Activated naive CD4-positive, alpha-beta T cell treated with anti-CD3 and anti-CD28 coated beads, Interleukin-2, amount 10 ng/mL, durations not matched to agents 7 days and 5 days (primary cell): ENCODE measurements around the gene SEPTIN7.
"Not testable (repeated sequence)": the region's sequence is repeated elsewhere in the genome, so short reads cannot be mapped to it uniquely, and the experiment has no call there.

Experiments
- CTCF ChIA-PET: fragments of 350-600 bp; sonication (Branson Sonifier 250); formaldehyde crosslinking; loops from one replicate; lab custom pipeline; 2021; ENCODE audit warnings: antibody characterized with exemption; lab: Charles Lee
- DNase-seq: peaks from one replicate; pipeline ENCODE4 v3.0.0-alpha.2; 2020
- H3K27ac Mint-ChIP-seq: one replicate; pipeline ENCODE4 v1.8.0; 2021; ENCODE audit warnings: mild to moderate bottlenecking, moderate library complexity, mixed read lengths
- H3K27me3 Mint-ChIP-seq: one replicate; pipeline ENCODE4 v1.8.0; 2021; ENCODE audit warnings: mild to moderate bottlenecking, mixed read lengths
- H3K36me3 Mint-ChIP-seq: one replicate; pipeline ENCODE4 v1.8.0; 2021; ENCODE audit warnings: mixed read lengths
- H3K4me1 Mint-ChIP-seq: one replicate; pipeline ENCODE4 v1.8.0; 2021; ENCODE audit warnings: mixed read lengths
- H3K4me3 Mint-ChIP-seq: one replicate; pipeline ENCODE4 v1.8.0; 2021; ENCODE audit warnings: mild to moderate bottlenecking, moderate library complexity, mixed read lengths
- H3K9me3 Mint-ChIP-seq: one replicate; pipeline ENCODE4 v1.8.0; 2021; ENCODE audit warnings: mixed read lengths

The SEPTIN7 gene

GRCh38 chr7:35800718-35801391 is at the start of gene SEPTIN7:
TSS of gene SEPTIN7 (plus strand) at chr7:35801057. CDS start at chr7:35801210, 153 bp downstream.
- CTCF ChIA-PET: interaction anchor here (0.8 to 1.2 kb wide), 5 partner anchors 9 to 105 kb away, joined by 3 to 4 read pairs (median 3); partner anchors contain the start of gene HERPUD2
- H3K36me3 Mint-ChIP-seq: peaks cover 34% of the 10 kb centered on the region
- no peaks in the 10 kb centered on the region for H3K9me3 Mint-ChIP-seq
- H3K4me3 Mint-ChIP-seq: peak within 1 kb of the TSS; percentile 94
- peaks cover 5% of the 10 kb centered on the region for H3K27me3 Mint-ChIP-seq
- H3K4me1 Mint-ChIP-seq: peaks cover 43% of the 10 kb centered on the region
- peak; percentile 99 for DNase-seq
- H3K27ac Mint-ChIP-seq: peak within 1 kb of the TSS; percentile 98

DNA sequence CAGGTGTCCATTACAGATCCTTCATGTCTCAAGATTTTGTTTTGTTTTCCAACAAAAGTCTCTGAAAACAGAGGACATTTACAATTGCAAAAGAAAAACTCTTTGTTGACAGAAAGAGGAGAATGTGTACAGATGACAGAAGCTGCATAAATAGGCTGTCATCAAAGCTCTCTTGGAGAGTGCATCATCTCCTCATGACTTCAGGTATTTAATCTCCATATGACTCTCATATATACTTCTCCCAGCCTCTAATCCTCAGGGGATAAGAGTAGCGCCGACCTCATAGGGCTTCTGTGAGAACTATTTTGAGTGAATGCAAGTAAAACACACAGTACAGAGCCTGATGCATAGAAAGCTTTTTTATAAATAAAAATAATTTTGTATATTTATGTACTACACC is 48.1 kb upstream of the SEPTIN7 start:
- H3K9me3 Mint-ChIP-seq: no peaks in the 10 kb centered on the region
- H3K4me3 Mint-ChIP-seq: no peak overlapping the region
- no peaks in the 10 kb centered on the region for H3K36me3 Mint-ChIP-seq
- no peak for DNase-seq
- peaks cover 5% of the 10 kb centered on the region for H3K27me3 Mint-ChIP-seq
- no peak overlapping the region for H3K27ac Mint-ChIP-seq
- H3K4me1 Mint-ChIP-seq: no peaks in the 10 kb centered on the region
- CTCF ChIA-PET: interaction anchor here (1.2 kb wide), 1 partner anchor 154 kb away, joined by 3 read pairs; no protein-coding TSS in a partner anchor

- CTCF ChIA-PET: interaction anchor here (0.7 kb wide), 1 partner anchor 407 kb away, joined by 3 read pairs; no protein-coding TSS in a partner anchor
- Mint-ChIP-seq H3K27me3 (peaks cover 5% of the 10 kb centered on the region), H3K4me3 (no peak overlapping the region)
Measured at GRCh38 chr7:35753761-35754603, 46.9 kb upstream of the SEPTIN7 start.

GRCh38 chr7:35754741-35755140 is 46.1 kb upstream of the SEPTIN7 start:
- Mint-ChIP-seq H3K27ac (no peak overlapping the region), H3K27me3 (peaks cover 5% of the 10 kb centered on the region), H3K4me1 (no peaks in the 10 kb centered on the region), H3K36me3 (no peaks in the 10 kb centered on the region), H3K4me3 (no peak overlapping the region), H3K9me3 (no peaks in the 10 kb centered on the region)
- CTCF ChIA-PET: no interaction called here
- no peak for DNase-seq

More at GRCh38 chr7:35753761-35754603, 46.9 kb upstream of the SEPTIN7 start:
- Mint-ChIP-seq H3K36me3 (no peaks in the 10 kb centered on the region), H3K9me3 (no peaks in the 10 kb centered on the region), H3K27ac (no peak overlapping the region), H3K4me1 (no peaks in the 10 kb centered on the region)
- no peak for DNase-seq

DNA sequence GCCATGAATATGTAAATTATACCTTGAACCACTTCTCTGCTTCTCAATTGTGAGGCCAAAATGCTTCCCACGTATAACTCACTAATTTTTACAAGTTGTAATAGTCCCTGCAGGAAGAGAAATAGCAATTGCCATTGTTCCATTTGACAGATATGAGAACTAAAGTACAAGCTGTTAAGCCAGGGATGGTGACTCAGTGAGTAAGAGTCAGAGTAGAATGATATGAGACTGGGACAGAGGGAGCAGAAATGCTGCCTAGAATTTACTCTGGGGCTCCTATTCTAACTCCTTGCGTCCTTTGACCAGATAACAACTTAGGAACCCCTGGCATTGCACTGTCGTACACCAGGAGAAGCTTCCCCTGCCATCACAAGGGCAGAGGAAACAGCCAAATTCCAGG is 45.1 kb upstream of the SEPTIN7 start:
- Mint-ChIP-seq H3K4me1 (no peaks in the 10 kb centered on the region), H3K36me3 (no peaks in the 10 kb centered on the region), H3K27ac (no peak overlapping the region), H3K9me3 (no peaks in the 10 kb centered on the region), H3K27me3 (peaks cover 5% of the 10 kb centered on the region), H3K4me3 (no peak overlapping the region)
- CTCF ChIA-PET: no interaction called here
- DNase-seq: no peak

DNA sequence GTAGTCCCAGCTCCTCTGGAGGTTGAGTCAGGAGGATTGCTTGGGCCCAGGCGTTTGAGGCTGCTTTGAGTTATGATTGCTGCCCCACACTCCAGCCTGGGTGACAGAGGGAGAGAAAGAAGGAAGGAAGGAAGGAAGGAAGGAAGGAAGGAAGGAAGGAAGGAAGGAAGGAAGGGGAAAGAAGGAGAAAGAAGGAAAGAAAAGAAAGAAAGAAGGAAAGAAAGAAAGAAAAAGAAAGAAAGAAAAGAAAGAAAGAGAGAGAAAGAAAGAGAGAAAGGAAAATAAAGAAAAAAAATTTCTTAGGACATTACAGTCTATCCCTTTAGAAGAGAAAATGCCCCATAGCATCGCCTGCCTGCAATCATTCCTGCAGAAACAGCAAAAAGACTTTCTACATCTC is 44.4 kb upstream of the SEPTIN7 start:
- H3K27ac Mint-ChIP-seq, H3K27me3 Mint-ChIP-seq, H3K36me3 Mint-ChIP-seq, DNase-seq, CTCF ChIA-PET, H3K4me3 Mint-ChIP-seq, H3K9me3 Mint-ChIP-seq, H3K4me1 Mint-ChIP-seq: not testable (repeated sequence)

GRCh38 chr7:35757574-35757973 is 43.3 kb upstream of the SEPTIN7 start:
- Mint-ChIP-seq H3K4me1 (no peaks in the 10 kb centered on the region), H3K27me3 (peaks cover 5% of the 10 kb centered on the region), H3K9me3 (no peaks in the 10 kb centered on the region), H3K36me3 (no peaks in the 10 kb centered on the region), H3K27ac (no peak overlapping the region), H3K4me3 (no peak overlapping the region)
- no peak for DNase-seq
- CTCF ChIA-PET: no interaction called here

- H3K27ac Mint-ChIP-seq: no peak overlapping the region
- no peaks in the 10 kb centered on the region for H3K36me3 Mint-ChIP-seq
- H3K9me3 Mint-ChIP-seq: no peaks in the 10 kb centered on the region
- CTCF ChIA-PET: no interaction called here
- DNase-seq: no peak
- peaks cover 5% of the 10 kb centered on the region for H3K27me3 Mint-ChIP-seq
- H3K4me3 Mint-ChIP-seq: no peak overlapping the region
- no peaks in the 10 kb centered on the region for H3K4me1 Mint-ChIP-seq
Measured at GRCh38 chr7:35758421-35758820, 42.4 kb upstream of the SEPTIN7 start.

DNA sequence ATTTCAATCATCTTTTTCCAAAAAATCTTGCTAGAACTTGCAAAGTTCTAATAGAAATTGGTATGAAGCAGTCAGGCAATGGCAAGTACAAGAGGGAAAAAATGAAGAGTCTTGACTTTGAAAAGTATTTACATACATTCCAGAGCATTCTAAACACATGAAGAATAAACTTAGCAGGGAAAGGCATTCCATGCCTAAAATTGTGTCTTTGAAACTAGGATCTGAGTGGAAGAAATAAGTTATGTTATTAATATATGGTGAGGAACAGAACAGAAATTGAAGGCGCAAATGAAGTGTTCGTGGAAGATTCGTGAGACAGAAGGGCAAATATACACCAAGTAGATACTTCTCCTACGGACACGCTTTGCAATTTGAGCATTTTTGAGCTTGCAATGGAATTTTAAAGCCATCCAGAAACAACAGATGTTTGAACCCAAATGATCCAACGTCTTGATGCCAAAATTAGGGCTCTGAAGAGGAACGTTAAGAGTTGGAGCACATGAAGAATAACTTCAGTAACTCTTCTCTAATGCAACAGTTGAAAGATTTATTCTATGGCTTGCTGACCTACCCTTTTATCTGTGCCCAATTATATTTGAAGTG is 40.6 kb upstream of the SEPTIN7 start:
- Mint-ChIP-seq H3K27me3 (peaks cover 9% of the 10 kb centered on the region), H3K36me3 (no peaks in the 10 kb centered on the region), H3K4me1 (no peaks in the 10 kb centered on the region), H3K4me3 (no peak overlapping the region), H3K27ac (no peak overlapping the region), H3K9me3 (no peaks in the 10 kb centered on the region)
- DNase-seq: no peak
- CTCF ChIA-PET: no interaction called here

- Mint-ChIP-seq H3K36me3 (no peaks in the 10 kb centered on the region), H3K27ac (no peak overlapping the region), H3K4me3 (no peak overlapping the region), H3K4me1 (no peaks in the 10 kb centered on the region), H3K27me3 (peaks cover 4% of the 10 kb centered on the region), H3K9me3 (no peaks in the 10 kb centered on the region)
- CTCF ChIA-PET: interaction anchor here (1.2 kb wide), 1 partner anchor 15 kb away, joined by 3 read pairs; no protein-coding TSS in a partner anchor
- no peak for DNase-seq
Measured at GRCh38 chr7:35761871-35762677, 38.8 kb upstream of the SEPTIN7 start.

DNA sequence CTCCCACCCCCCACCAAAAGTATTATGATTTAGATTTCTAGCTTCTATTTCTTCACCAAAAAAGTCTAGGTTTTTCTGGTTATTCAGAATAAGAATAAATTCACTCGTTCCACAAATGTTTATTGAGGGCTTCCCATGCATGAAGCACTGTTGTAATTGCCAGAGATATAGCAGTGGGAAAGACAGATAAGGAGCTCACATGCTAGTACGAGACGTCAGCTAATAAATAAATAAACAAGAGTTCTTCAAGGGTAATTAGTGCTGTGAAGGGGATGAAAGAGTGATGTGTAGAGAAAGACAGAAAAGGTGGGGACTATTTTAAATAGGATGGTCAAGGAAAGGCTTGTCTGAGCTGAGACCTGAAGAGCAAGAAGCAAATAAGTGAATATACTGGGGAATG is 38.1 kb upstream of the SEPTIN7 start:
- Mint-ChIP-seq H3K27ac (no peak overlapping the region), H3K4me3 (no peak overlapping the region), H3K36me3 (no peaks in the 10 kb centered on the region), H3K9me3 (no peaks in the 10 kb centered on the region), H3K27me3 (peaks cover 4% of the 10 kb centered on the region), H3K4me1 (no peaks in the 10 kb centered on the region)
- CTCF ChIA-PET: interaction anchor here (1.2 kb wide), 1 partner anchor 15 kb away, joined by 3 read pairs; no protein-coding TSS in a partner anchor
- no peak for DNase-seq

- DNase-seq: no peak
- no peaks in the 10 kb centered on the region for H3K9me3 Mint-ChIP-seq
- peaks cover 4% of the 10 kb centered on the region for H3K27me3 Mint-ChIP-seq
- H3K4me1 Mint-ChIP-seq: no peaks in the 10 kb centered on the region
- H3K4me3 Mint-ChIP-seq: no peak overlapping the region
- no peak overlapping the region for H3K27ac Mint-ChIP-seq
- H3K36me3 Mint-ChIP-seq: no peaks in the 10 kb centered on the region
- CTCF ChIA-PET: no interaction called here
Measured at GRCh38 chr7:35768346-35768745, 32.5 kb upstream of the SEPTIN7 start.

DNA sequence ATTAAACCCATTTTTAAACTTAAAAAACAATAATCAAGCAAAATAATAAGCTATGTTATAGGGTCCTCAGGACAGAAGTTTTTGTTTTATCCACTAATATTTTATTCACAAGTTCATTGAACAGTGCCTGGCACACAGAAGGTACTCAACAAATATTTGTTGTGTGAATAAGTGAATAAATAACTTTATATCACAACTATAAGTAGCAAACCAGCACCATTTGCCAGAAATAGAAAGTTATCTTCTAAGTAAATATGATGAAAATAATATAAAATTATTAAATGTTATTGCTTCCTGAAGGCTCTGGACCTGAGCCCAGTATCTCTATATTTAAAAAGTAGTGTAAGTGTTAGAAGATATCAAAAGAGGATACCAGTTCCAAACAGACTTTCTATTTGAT is 29.1 kb upstream of the SEPTIN7 start:
- DNase-seq: no peak
- CTCF ChIA-PET: no interaction called here
- Mint-ChIP-seq H3K27ac (no peak overlapping the region), H3K9me3 (no peaks in the 10 kb centered on the region), H3K4me3 (no peak overlapping the region), H3K36me3 (no peaks in the 10 kb centered on the region), H3K27me3 (no peaks in the 10 kb centered on the region), H3K4me1 (no peaks in the 10 kb centered on the region)

DNA sequence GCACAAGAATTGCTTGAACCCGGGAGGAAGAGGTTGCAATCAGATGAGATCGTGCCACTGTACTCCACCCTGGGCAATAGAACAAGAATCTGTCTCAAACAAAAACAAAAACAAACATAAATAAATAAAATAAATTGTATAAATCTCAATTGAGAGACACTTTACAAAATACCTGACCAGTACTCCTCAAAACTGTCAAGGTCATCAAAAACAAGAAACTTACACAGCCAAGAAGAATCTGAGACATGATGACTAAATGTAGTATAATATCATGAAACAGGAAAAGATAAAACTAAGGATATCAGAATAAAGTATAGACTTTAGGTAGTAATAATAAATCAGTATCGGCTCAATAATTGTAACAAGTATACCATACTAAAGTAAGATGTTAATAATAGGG is 26.9 kb upstream of the SEPTIN7 start:
- CTCF ChIA-PET: no interaction called here
- Mint-ChIP-seq H3K4me1 (no peaks in the 10 kb centered on the region), H3K27ac (no peak overlapping the region), H3K36me3 (no peaks in the 10 kb centered on the region), H3K4me3 (no peak overlapping the region), H3K9me3 (no peaks in the 10 kb centered on the region), H3K27me3 (no peaks in the 10 kb centered on the region)
- DNase-seq: no peak
